GM12874 (cell line): ENCODE data around the gene DYTN.

Experiments
- TF ChIP-seq, protein P1 (sequence below): IDR thresholded peaks from 2 replicates; pipeline ENCODE4 v1.5.1; 2011; ENCODE audit warnings: low read depth, mild to moderate bottlenecking, control low read depth, low read length, moderate library complexity; ENCODE audit not compliant: insufficient read depth

Gene DYTN

DNA sequence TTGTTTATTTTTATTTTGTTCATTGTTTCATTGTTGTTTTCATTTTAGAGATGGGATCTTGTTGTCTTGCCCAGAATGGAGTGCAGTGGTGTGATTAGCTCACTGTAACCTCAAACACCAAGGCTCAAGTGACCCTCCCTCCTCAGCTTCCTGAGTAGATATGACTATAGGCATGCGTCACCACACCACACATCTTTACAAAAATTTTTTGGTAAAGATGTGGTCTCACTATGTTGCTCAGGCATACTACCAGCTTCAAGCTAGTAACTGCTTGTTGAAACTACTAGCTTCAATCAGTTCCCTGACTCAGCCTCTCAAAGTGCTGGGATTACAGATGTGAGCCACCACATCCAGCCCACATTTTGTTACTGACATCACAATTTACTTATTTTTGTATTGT lies 61.1 kb downstream of the DYTN start:
- TF ChIP-seq, protein P1, sequence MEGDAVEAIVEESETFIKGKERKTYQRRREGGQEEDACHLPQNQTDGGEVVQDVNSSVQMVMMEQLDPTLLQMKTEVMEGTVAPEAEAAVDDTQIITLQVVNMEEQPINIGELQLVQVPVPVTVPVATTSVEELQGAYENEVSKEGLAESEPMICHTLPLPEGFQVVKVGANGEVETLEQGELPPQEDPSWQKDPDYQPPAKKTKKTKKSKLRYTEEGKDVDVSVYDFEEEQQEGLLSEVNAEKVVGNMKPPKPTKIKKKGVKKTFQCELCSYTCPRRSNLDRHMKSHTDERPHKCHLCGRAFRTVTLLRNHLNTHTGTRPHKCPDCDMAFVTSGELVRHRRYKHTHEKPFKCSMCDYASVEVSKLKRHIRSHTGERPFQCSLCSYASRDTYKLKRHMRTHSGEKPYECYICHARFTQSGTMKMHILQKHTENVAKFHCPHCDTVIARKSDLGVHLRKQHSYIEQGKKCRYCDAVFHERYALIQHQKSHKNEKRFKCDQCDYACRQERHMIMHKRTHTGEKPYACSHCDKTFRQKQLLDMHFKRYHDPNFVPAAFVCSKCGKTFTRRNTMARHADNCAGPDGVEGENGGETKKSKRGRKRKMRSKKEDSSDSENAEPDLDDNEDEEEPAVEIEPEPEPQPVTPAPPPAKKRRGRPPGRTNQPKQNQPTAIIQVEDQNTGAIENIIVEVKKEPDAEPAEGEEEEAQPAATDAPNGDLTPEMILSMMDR, result no peak

GRCh38 chr2:206647985-206648384 lies 70.2 kb downstream of the DYTN start:
- TF ChIP-seq, protein P1, result no peak

- TF ChIP-seq, protein P1, result no peak
Measured at GRCh38 chr2:206642075-206643025, 75.8 kb downstream of the DYTN start, which contains the start of gene FAM237A. TSS of gene FAM237A (plus strand) at chr2:206642487. CDS start at chr2:206644237, 1,750 bp downstream.

DNA sequence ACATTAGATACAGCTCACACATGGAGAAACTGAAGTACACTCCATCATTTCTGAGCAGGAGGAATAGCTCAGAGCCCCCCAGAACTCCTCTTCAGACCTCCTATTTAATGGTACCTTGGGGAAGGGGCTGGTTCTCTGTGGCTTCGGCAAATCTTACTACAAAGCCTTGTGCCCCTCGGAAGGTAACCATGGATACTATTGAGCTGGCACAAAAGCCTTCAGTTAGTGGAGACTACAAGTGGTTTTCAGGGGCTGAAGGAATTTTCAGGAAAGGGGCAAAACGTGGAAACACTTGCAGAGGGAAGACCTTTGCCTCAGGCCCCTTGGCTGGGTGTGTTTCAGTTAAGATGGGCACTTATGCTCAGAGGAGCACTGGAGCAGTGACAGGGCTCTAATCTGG lies 77.0 kb downstream of the DYTN start:
- TF ChIP-seq, protein P1, result no peak

GRCh38 chr2:206639636-206640035 lies 78.6 kb downstream of the DYTN start:
- TF ChIP-seq, protein P1, result no peak

GRCh38 chr2:206635015-206635414 lies 83.2 kb downstream of the DYTN start:
- TF ChIP-seq, protein P1, result no peak

DNA sequence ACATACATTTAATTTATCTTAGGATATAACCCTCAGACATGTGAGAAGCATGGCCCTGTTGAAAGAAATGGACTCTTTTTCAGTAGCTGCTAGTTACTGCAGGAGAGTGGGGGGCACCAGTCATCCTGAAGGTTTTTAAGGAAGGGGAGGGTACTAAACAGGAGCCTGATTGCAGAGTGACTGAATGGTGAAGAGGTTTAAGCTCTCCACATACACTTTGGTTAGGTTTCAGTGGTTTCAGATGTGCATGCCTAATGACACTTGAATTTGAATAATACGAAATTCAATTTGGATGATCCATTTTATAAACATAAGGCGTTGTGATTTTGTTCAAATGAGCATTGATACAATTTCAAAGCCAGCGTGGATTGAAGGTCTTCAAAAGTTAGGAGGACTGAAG lies 86.9 kb downstream of the DYTN start:
- TF ChIP-seq, protein P1, result no peak
